ENCODE data around the gene RNF157. TPM values are rescaled to one million over a fixed set of nuclear protein-coding genes. Genes with fewer than 3 reads are reported as not detected.

Gene RNF157
- total and polyA plus RNA-seq, 2 of the 13 experiments (the other 11 are each of a cell fraction or from before 2014, with no cell fraction given): 0.44 to 1.5 TPM

- TF ChIP-seq RORA (CRISPR knock-in tag; IDR thresholded peaks at IDR 0.05): no peak
- TF ChIP-seq SRSF9 (IDR thresholded peaks at IDR 0.05; ENCODE audit: borderline replicate concordance, insufficient read depth, low read depth, low read length, poor library complexity, severe bottlenecking): no peak
- peak; percentile 43; the same call in 1 of the 2 replicates for TF ChIP-seq DMAP1 (CRISPR knock-in tag; IDR thresholded peaks at IDR 0.05)
- TF ChIP-seq ZFP90 (CRISPR knock-in tag; IDR thresholded peaks at IDR 0.05; ENCODE audit: borderline replicate concordance): peak; percentile 52; the same call in 1 of the 2 replicates
- no peak for TF ChIP-seq RFXAP (CRISPR knock-in tag; IDR thresholded peaks at IDR 0.05; ENCODE audit: borderline replicate concordance)
- TF ChIP-seq BHLHE40 (IDR thresholded peaks at IDR 0.05; ENCODE audit: low read length): peak; percentile 98
- no peak for TF ChIP-seq ZNF576 (CRISPR knock-in tag; IDR thresholded peaks at IDR 0.05)
- TF ChIP-seq FOXM1 (CRISPR knock-in tag; IDR thresholded peaks at IDR 0.05): no peak
- no peak for TF ChIP-seq SYNCRIP (IDR thresholded peaks at IDR 0.05; ENCODE audit: insufficient read depth, low read depth, low read length)
- TF ChIP-seq AFF4 (CRISPR knock-in tag; IDR thresholded peaks at IDR 0.05): peak; percentile 44; the same call in 1 of the 2 replicates
- TF ChIP-seq DNMT1 (CRISPR knock-in tag; IDR thresholded peaks at IDR 0.05): peak; percentile 70; the same call in 1 of the 2 replicates
- TF ChIP-seq, protein P1, sequence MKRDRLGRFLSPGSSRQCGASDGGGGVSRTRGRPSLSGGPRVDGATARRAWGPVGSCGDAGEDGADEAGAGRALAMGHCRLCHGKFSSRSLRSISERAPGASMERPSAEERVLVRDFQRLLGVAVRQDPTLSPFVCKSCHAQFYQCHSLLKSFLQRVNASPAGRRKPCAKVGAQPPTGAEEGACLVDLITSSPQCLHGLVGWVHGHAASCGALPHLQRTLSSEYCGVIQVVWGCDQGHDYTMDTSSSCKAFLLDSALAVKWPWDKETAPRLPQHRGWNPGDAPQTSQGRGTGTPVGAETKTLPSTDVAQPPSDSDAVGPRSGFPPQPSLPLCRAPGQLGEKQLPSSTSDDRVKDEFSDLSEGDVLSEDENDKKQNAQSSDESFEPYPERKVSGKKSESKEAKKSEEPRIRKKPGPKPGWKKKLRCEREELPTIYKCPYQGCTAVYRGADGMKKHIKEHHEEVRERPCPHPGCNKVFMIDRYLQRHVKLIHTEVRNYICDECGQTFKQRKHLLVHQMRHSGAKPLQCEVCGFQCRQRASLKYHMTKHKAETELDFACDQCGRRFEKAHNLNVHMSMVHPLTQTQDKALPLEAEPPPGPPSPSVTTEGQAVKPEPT (CRISPR knock-in tag; IDR thresholded peaks at IDR 0.05; ENCODE audit: low read depth): no peak
- no peak for TF ChIP-seq ZNF232 (CRISPR knock-in tag; IDR thresholded peaks at IDR 0.05; ENCODE audit: borderline replicate concordance)
- 0 out of 2 replicates have a peak, but pooled peaks have one; percentile 24 for TF ChIP-seq RFXANK (CRISPR knock-in tag; IDR thresholded peaks at IDR 0.05)
- TF ChIP-seq ELF1 (CRISPR knock-in tag; IDR thresholded peaks at IDR 0.05): peak; percentile 28; the same call in 1 of the 2 replicates
- no peak for TF ChIP-seq ZFP37 (CRISPR knock-in tag; IDR thresholded peaks at IDR 0.05; ENCODE audit: borderline replicate concordance)
- TF ChIP-seq ZNF75D (CRISPR knock-in tag; IDR thresholded peaks at IDR 0.05; ENCODE audit: borderline replicate concordance): no peak
- TF ChIP-seq ZNF44 (CRISPR knock-in tag; IDR thresholded peaks at IDR 0.05): no peak
- TF ChIP-seq MIER3 (CRISPR knock-in tag; IDR thresholded peaks at IDR 0.05; ENCODE audit: borderline replicate concordance): peak; percentile 79; the same call in 1 of the 2 replicates
- TF ChIP-seq ZNF264 (CRISPR knock-in tag; IDR thresholded peaks at IDR 0.05): peak; percentile 48; the same call in 1 of the 2 replicates
- no peak for TF ChIP-seq REXO4 (CRISPR knock-in tag; IDR thresholded peaks at IDR 0.05; ENCODE audit: borderline replicate concordance)
- TF ChIP-seq SRSF4 (IDR thresholded peaks at IDR 0.05; ENCODE audit: low read depth, low read length, poor library complexity, severe bottlenecking): no peak
- peak; percentile 16 for TF ChIP-seq CCAR2 (optimal IDR thresholded peaks at IDR 0.05; ENCODE audit: low read depth, low read length)
- no peak for TF ChIP-seq TEAD2 (CRISPR knock-in tag; IDR thresholded peaks at IDR 0.05)
- TF ChIP-seq CAMTA2 (CRISPR knock-in tag; IDR thresholded peaks at IDR 0.05; ENCODE audit: borderline replicate concordance): no peak
Observed at GRCh38 chr17:76252040-76252954, 12.0 kb upstream of the RNF157 start (continued).
